ENCODE measurements around the gene SYNDIG1L. TPM values are rescaled to one million over a fixed set of nuclear protein-coding genes. Genes with fewer than 3 reads are reported as not detected.

Gene SYNDIG1L
- polyA plus RNA-seq, 1 experiment: not detected

DNA sequence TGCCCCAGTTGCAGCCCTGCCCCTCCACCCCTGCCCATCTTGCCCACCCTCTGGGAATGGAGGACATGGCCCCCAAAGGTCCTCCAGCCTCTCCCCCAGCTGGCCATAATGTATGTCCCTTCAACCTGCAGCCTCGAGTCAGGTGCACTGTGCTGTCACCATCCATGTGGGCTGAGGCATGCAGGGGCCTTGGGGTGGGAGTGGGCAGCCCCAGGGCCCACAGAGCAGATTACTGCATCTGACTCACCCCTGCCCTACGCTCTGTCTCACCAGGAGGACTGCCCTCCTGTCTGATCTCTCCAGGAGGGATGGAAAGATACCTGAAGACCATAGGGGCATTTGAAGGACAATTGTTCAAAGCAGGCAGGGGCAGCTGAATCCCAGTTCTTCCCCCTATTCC, 13.3 kb downstream of the SYNDIG1L start:
- Histone ChIP-seq H3K27me3 (ENCODE audit: control insufficient read depth, insufficient read depth, low read length) (peaks cover 51% of the 10 kb centered on the region), H3K27ac (ENCODE audit: low read depth, low read length) (no peak overlapping the region), H3K9me3 (ENCODE audit: control insufficient read depth, insufficient read depth, low read length) (no peaks in the 10 kb centered on the region; the same call in 1 of the 2 replicates), H3K4me3 (ENCODE audit: low read depth, low read length) (no peak overlapping the region)
- ChIA-PET POLR2A (no interaction called here), CTCF (no interaction called here)
- TF ChIP-seq, protein P1, sequence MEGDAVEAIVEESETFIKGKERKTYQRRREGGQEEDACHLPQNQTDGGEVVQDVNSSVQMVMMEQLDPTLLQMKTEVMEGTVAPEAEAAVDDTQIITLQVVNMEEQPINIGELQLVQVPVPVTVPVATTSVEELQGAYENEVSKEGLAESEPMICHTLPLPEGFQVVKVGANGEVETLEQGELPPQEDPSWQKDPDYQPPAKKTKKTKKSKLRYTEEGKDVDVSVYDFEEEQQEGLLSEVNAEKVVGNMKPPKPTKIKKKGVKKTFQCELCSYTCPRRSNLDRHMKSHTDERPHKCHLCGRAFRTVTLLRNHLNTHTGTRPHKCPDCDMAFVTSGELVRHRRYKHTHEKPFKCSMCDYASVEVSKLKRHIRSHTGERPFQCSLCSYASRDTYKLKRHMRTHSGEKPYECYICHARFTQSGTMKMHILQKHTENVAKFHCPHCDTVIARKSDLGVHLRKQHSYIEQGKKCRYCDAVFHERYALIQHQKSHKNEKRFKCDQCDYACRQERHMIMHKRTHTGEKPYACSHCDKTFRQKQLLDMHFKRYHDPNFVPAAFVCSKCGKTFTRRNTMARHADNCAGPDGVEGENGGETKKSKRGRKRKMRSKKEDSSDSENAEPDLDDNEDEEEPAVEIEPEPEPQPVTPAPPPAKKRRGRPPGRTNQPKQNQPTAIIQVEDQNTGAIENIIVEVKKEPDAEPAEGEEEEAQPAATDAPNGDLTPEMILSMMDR (IDR thresholded peaks at IDR 0.05; ENCODE audit: low read depth, low read length): no peak
- no peak for DNase-seq (ENCODE audit: low read depth, low spot score)

DNA sequence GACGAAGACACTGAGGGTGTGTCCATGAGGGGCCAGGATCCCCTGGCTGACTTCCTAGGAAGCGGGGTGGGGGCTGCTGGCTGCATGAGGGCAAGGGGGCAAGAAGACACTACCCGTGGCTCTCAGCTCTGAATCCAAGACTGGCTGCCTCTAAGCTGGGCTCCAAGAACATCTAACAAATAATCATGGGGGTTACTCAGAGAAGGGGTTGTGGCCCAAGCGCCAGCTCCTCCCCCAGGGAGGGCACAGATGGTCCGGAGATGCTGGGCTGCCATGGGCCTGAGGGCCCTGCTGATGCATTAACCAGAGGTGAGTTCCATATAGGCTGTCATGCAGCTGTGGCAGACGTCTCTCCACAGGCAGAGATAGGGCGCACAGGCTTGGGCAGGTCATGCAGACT, 14.3 kb downstream of the SYNDIG1L start:
- Histone ChIP-seq H3K27me3 (ENCODE audit: control insufficient read depth, insufficient read depth, low read length) (peaks cover 50% of the 10 kb centered on the region), H3K27ac (ENCODE audit: low read depth, low read length) (no peak overlapping the region), H3K4me3 (ENCODE audit: low read depth, low read length) (no peak overlapping the region), H3K9me3 (ENCODE audit: control insufficient read depth, insufficient read depth, low read length) (no peaks in the 10 kb centered on the region; the same call in 1 of the 2 replicates)
- DNase-seq (ENCODE audit: low read depth, low spot score): no peak
- ChIA-PET CTCF (no interaction called here), POLR2A (no interaction called here)
- TF ChIP-seq, protein P1 (IDR thresholded peaks at IDR 0.05; ENCODE audit: low read depth, low read length): no peak

DNA sequence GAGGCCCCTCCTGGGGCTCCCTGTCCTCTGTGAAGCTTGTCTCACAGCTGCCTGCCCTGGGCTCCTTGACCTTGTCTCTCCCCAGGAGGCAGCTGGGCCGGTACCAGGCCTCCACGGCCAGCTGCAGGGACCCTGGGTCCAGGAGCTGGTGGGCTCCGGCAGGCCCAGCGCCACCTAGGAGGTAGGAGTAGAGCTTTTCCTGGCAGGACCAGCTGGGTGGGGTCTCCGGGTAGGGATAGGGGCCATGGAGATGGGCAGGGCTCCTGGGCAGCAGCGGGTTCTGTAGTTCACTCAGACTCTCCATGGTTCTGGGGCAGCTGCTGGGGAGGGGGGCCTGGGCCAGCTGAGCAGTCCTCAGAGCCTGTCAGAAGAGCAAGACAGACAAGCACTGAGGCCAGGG, 16.6 kb downstream of the SYNDIG1L start:
- CTCF ChIA-PET: no interaction called here
- peaks cover 45% of the 10 kb centered on the region for H3K27me3 ChIP-seq (ENCODE audit: control insufficient read depth, insufficient read depth, low read length)
- H3K9me3 ChIP-seq (ENCODE audit: control insufficient read depth, insufficient read depth, low read length): no peaks in the 10 kb centered on the region; the same call in 1 of the 2 replicates
- no peak for DNase-seq (ENCODE audit: low read depth, low spot score)
- no peak overlapping the region for H3K4me3 ChIP-seq (ENCODE audit: low read depth, low read length)
- H3K27ac ChIP-seq (ENCODE audit: low read depth, low read length): no peak overlapping the region
- POLR2A ChIA-PET: no interaction called here
- TF ChIP-seq, protein P1 (IDR thresholded peaks at IDR 0.05; ENCODE audit: low read depth, low read length): no peak

DNA sequence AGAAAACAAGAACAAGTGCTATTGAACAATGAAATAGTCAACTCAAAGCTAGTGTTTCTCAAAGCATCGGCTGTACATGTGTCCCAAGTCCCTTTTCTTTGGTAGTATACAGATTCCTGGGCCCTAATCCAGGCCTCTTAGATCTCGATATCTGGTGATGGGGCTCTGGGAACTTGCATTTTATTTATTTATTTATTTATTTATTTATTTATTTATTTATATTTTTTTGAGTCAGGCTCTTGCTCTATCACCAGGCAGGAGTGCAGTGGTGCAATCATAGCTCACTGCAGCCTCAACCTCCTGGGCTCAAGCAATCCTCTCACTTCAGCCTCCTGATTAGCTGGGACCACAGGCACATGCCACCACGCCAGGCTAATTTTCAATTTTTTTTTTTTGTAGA, 17.1 kb downstream of the SYNDIG1L start:
- Histone ChIP-seq H3K4me3 (ENCODE audit: low read depth, low read length) (no peak overlapping the region), H3K27ac (ENCODE audit: low read depth, low read length) (no peak overlapping the region), H3K9me3 (ENCODE audit: control insufficient read depth, insufficient read depth, low read length) (no peaks in the 10 kb centered on the region; the same call in 1 of the 2 replicates), H3K27me3 (ENCODE audit: control insufficient read depth, insufficient read depth, low read length) (peaks cover 41% of the 10 kb centered on the region)
- POLR2A ChIA-PET: no interaction called here
- CTCF ChIA-PET: no interaction called here
- TF ChIP-seq, protein P1 (IDR thresholded peaks at IDR 0.05; ENCODE audit: low read depth, low read length): no peak
- no peak for DNase-seq (ENCODE audit: low read depth, low spot score)

DNA sequence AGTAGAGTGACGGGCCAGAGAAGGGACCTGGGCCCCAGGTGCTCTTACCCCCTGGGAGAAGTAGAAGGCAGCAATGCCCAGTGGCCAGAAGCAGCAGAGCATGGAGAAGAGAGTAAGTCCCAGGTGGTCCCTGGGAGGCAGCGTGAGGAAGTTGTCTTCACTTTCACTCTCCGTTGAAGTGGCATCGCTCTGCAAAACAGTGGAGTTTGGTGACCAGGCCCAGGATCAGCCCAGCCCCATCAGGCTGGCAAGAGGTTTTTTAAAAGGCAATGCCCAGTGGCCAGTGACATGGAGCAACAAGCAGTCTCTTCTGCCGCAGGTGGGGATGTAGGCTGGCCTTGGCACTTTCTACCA, 18.2 kb downstream of the SYNDIG1L start:
- DNase-seq (ENCODE audit: low read depth, low spot score): no peak
- no peak overlapping the region for H3K27ac ChIP-seq (ENCODE audit: low read depth, low read length)
- H3K4me3 ChIP-seq (ENCODE audit: low read depth, low read length): no peak overlapping the region
- peaks cover 33% of the 10 kb centered on the region for H3K27me3 ChIP-seq (ENCODE audit: control insufficient read depth, insufficient read depth, low read length)
- CTCF ChIA-PET: no interaction called here
- H3K9me3 ChIP-seq (ENCODE audit: control insufficient read depth, insufficient read depth, low read length): no peaks in the 10 kb centered on the region; the same call in 1 of the 2 replicates
- TF ChIP-seq, protein P1 (IDR thresholded peaks at IDR 0.05; ENCODE audit: low read depth, low read length): no peak
- POLR2A ChIA-PET: interaction anchor here (0.6 kb wide), 1 partner anchor 88 kb away, joined by 3 read pairs; no protein-coding TSS in a partner anchor

All from AG04450 (cell line).